D341Med (cell line): Measurements from ENCODE around the gene SLC47A2.
"Not testable (repeated sequence)": the region's sequence is repeated elsewhere in the genome, so short reads cannot be mapped to it uniquely, and the experiment has no call there.

Experiments used
- DNase-seq: peaks from one replicate; pipeline ENCODE4 v3.0.0; 2012; ENCODE audit warnings: low spot score

The SLC47A2 gene

DNA sequence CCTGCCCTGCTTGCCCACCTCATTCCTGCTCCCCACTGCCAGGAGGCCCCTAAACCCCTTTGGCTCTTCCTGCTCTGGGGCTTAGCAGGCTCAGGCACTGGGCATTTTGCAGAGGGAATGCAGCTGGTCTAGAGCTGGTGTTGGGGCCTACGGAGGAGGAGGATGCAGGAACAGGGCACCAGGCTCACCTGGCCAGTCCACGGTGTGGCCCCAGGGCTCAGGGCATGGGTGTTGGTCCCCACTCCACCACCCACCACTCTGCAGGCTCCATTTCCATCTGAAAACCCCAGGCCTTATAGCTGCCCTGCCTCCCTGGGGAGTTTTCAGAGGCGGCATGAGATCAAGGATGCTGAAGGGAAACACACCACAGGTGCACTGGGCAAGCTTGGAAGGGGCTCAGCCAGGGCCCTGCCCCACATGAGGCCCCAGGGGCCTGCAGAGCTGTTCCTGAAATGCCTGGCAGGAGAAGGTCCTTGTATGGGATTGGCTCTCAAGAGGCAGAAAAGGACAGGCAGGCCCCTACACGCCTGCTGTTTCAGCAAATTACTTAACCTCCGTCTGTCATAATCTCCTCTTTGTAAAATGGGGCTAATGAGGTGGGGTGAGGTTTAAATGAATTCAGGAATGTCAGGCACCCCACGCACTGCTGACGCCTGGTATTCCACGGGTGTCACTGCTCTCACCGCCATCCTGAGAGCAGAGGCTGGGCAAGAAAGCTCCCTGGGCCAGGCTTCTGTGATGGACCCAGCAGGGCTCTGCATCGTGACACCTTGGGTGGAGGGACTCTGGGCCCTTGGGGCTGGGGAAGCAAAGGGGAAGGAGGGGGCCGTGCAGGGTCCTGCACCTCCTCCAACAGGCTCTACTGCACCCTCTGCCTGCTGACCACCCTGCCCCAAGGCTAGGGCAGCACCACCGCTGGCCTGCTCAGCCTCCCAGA lies 9.3 kb downstream of the SLC47A2 start:
- DNase-seq: peak; percentile 27

DNA sequence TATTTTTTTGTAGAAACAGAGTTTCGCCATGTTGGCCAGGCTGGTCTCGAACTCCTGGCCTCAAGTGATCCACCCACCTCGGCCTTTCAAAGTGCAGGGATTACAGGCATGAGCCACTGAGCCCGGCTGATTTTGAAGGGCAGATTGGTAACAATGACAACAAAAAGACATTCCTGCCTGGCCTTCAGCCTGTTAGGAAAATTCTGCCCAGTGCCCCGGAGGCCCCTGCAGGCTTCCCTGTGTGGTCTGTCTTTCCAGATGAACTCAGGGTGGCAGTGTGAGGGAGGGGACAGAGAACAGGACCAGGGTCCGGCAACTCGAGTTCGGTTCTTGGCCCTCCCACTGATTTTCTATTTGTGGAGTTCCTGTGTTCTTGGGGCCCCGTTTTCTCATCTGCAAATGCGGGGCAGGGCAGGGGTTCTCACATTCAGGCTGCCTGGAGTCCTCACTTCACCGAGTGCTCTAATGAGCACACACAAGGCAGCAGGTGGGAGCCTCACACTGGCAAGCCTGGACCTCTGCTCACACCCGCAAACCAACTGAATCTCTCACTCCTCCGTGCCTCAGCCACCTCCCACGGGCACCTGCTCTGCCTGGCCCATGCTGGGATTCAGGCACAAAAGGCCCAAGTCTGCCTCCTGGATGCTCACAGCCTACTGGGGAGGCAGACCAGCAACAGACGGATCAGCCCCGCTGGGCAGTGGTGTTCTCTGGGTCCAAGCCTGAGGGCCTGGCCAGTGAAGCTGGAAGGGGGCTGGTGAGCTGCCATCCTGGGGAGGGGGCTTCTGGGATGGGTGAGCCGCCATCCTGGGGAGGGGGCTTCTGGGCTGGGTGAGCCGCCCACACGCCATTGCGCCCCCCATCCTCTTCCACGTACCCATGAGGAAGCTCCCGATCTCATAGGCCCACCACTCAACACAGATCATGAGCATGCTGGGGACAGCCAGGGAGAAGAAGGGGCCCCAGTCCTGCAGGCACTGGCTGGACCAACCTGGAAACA lies 10.3 kb downstream of the SLC47A2 start:
- DNase-seq: peak; percentile 10

DNA sequence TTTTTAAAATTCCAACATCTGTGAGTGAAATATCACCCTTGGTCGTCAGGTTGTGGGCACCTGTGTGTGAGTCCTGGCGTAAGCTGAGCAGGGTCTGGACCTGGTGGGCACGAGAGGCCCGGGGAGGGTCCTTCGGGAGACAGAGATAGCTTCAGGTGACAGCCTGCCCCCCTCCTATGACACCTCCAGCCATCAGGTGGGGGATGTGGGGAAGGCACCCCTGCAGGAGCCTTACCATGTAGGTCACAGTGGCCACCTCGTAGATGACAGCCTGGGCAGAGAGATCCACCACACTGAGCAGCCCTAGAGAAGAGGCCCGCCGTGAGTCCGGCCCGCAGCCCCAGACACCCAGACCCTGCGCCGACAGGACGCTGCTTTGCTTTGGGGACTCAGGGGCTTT lies 11.2 kb downstream of the SLC47A2 start:
- DNase-seq: peak; percentile 5

- DNase-seq: peak; percentile 4
These were observed 12.4 kb downstream of the SLC47A2 start for GRCh38 chr17:19703828-19704613.

- DNase-seq: no peak
These were observed 13.1 kb downstream of the SLC47A2 start for GRCh38 chr17:19703106-19703827.

- no peak for DNase-seq
These were observed 14.2 kb downstream of the SLC47A2 start for GRCh38 chr17:19702217-19702641.

DNA sequence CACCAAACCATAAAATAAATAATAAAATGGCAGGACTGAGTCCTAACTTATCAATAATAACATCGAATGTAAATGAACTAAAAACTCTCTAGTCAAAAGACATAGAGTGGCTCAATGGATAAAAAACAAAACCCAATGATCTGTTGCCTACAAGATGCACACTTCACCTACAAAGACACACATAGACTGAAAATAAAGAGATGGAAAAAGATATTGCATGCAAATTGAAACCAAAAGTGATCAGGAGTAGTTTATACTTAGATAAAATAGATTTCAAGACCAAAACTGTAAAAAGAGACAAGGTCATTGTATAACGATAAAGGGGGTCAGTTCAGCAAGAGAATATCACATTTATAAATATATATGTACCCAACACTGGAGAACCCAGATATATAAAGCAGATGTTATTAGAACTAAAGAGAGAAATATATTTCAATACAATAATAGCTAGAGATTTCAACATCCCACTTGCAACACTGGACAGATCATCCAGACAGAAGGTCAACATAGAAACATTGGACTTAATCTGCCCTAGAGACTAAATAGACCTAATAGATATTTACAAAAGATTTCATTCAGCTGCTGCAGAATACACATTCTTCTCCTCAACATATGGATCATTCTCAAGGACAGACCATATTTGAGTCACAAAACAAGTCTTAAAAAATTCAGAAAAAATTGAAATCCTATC lies 29.8 kb downstream of the SLC47A2 start:
- DNase-seq: no peak

- DNase-seq: not testable (repeated sequence)
These were observed 31.3 kb downstream of the SLC47A2 start for GRCh38 chr17:19684909-19685580.

DNA sequence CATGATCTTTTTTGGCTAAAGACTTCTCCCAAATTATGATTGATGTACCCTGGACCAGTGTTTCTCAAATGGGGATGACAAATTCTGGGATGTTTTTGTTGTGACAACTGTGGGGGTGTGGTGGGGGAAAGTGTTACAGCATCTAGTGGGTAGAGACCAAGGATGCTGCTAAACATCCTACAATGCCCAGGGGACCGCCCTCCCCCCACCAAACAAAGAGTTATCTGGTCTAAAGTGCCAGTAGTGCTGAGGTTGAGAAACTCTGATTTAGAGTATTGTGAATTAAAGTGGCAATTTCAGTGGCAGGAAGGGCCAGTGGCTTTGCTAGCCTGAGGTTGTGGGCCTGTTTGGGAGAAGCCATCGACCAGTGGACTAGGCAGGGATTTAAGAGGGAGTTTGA lies 33.3 kb downstream of the SLC47A2 start:
- no peak for DNase-seq

GRCh38 chr17:19678581-19679453 lies 37.6 kb downstream of the SLC47A2 start:
- DNase-seq: no peak

DNA sequence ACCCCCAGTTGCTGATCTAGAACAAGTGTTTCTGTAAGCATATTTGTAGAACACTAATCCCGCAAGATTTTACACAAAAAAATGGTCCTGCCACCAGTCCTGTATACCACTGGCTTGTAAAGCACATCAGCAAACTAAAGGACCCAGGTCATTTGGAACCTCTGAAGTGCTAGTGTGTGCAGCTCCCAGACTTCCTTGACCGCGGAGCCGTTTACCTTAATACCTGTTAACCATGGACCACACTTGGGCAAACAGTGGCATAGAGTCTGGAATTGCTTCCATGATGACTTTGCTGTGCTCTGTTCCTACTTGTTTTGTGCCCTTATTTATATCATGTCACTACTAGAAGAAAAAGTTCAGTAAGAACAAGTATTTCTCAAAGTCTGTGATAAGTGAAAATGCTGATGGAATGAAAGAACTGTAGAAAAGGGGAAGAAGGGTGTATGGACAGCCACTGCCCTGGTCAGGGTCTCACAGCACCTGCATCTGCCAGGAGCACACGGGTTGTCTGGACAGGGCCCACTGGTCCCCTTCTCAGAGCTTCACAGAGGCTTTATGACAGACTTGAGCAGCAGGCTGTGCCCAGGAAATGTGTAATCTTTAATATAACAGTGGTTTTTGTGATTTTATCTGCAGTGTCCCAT lies 38.5 kb downstream of the SLC47A2 start:
- no peak for DNase-seq

DNA sequence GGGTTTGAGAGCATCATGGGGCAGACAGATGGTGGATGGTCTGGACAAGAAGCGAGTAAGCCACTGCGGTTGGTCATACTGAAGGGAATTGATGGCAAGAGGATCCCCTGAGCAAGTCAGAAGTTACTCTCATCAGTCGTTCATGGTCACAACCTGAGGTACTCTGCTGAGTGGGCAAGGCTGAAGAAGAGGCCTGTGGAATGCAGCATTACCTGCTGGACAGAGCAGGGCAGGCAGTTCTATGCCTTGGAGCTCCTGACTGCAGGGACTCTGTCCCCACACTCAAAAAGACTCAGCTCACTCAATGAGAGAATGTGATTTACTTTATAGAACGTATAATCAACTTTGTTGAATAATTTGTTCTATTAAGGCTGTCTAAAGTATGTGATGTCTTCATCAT lies 39.5 kb downstream of the SLC47A2 start:
- no peak for DNase-seq

DNA sequence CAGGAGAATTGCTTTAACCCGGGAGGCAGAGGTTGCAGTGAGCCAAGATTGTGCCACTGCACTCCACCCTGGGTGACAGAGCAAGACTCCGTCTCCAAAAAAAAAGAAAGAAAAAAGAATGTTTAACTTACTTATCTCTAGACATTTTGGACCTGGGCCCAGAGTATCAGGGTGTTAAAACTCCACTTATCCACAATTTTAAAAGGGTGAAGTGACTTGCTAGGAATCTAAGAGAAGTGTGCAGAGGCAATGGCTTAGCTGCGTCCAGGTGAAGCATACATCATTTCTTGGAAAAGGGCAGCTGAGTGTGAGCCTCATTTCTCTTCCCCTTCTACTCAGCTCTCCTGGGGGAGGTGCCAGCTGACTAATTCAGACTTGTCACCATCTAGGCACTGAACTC lies 42.8 kb downstream of the SLC47A2 start:
- no peak for DNase-seq

DNA sequence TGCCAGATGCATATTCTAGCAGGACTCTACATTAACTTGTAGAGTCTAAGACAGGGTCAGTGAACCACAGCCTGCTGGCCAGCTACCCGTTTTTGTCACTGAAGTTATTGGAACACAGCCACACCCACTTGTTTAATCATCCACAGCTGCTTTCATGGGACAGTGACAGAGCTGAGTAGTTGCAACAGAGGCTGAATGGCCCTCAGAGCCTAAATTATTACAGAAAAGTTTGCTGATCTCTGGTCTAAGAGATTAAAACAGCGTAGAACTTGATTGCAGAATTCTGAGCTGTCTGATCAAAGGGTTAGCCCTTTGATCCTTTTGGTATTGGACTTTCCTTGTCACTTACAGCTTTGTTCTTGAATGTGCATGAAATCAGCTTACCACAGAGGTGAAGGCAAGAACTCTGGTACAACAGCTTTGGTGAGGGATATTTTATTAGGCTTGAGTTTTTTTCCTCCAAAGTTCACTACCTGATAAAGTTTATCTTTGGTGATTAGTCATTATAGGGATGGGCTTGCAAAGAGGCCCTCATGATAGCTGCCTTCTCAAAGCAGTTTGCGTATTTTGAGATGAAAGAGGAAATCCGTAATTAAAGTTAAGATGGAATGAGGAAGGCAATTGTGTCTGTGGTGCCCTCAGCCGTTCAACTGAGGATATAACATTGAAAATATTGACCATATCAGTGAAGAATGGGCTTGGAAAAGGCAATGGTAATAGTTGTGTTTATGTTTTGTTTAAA lies 44.2 kb downstream of the SLC47A2 start:
- no peak for DNase-seq

- DNase-seq: no peak
These were observed 45.0 kb downstream of the SLC47A2 start for GRCh38 chr17:19671433-19671832.

- DNase-seq: no peak
These were observed 45.5 kb downstream of the SLC47A2 start for GRCh38 chr17:19670908-19671307.

- not testable (repeated sequence) for DNase-seq
These were observed 46.7 kb downstream of the SLC47A2 start for GRCh38 chr17:19669680-19670079.

GRCh38 chr17:19664821-19665181 lies 51.6 kb downstream of the SLC47A2 start:
- no peak for DNase-seq
